Measurements from ENCODE around the gene LAT. TPM values are rescaled to one million over a fixed set of nuclear protein-coding genes. Genes with fewer than 3 reads are reported as not detected.

LAT gene
- total RNA-seq, 1 donor from 2014 or later, result 7.9 TPM

DNA sequence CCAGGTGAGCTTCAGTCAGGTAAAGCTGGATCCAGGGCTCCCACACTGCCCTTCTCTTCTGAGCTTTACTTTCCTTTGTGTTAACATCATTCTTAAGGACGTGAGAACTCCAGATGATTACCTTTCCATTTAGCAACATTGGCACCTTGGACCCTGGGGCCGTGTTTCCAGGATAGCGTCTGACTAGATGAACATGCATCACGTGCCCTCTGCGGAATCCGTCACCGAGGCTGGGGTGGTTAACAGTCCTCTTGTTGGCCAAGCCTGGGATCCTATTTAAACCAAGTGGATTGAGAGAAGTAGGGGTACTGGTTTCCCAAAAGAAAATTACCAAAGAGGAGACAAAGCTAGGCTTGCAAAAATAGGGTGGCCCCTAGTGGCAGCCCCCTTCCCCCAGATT, 3.9 kb upstream of the LAT start:
- H3K36me3 Mint-ChIP-seq, result peaks cover 20% of the 10 kb centered on the region
- no peak overlapping the region for H3K4me3 Mint-ChIP-seq
- no peaks in the 10 kb centered on the region for H3K9me3 Mint-ChIP-seq

GRCh38 chr16:28981517-28981916, 3.3 kb upstream of the LAT start:
- H3K27ac Mint-ChIP-seq, result no peak overlapping the region
- no peak for DNase-seq (ENCODE audit: low spot score in 2 of 2, unreplicated experiment in 2 of 2)
- peaks cover 26% of the 10 kb centered on the region for H3K36me3 Mint-ChIP-seq
- no peak overlapping the region for H3K4me3 Mint-ChIP-seq
- no peaks in the 10 kb centered on the region for H3K9me3 Mint-ChIP-seq
- TF ChIP-seq, protein P1, sequence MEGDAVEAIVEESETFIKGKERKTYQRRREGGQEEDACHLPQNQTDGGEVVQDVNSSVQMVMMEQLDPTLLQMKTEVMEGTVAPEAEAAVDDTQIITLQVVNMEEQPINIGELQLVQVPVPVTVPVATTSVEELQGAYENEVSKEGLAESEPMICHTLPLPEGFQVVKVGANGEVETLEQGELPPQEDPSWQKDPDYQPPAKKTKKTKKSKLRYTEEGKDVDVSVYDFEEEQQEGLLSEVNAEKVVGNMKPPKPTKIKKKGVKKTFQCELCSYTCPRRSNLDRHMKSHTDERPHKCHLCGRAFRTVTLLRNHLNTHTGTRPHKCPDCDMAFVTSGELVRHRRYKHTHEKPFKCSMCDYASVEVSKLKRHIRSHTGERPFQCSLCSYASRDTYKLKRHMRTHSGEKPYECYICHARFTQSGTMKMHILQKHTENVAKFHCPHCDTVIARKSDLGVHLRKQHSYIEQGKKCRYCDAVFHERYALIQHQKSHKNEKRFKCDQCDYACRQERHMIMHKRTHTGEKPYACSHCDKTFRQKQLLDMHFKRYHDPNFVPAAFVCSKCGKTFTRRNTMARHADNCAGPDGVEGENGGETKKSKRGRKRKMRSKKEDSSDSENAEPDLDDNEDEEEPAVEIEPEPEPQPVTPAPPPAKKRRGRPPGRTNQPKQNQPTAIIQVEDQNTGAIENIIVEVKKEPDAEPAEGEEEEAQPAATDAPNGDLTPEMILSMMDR (IDR thresholded peaks at IDR 0.05; ENCODE audit: unreplicated experiment), result peak; percentile 70
- no peaks in the 10 kb centered on the region for H3K4me1 Mint-ChIP-seq
- H3K27me3 Mint-ChIP-seq (ENCODE audit: low read depth), result no peaks in the 10 kb centered on the region

More for the DNA sequence above, 3.9 kb upstream of the LAT start:
- no peaks in the 10 kb centered on the region for H3K4me1 Mint-ChIP-seq
- H3K27ac Mint-ChIP-seq, result no peak overlapping the region
- TF ChIP-seq, protein P1 (IDR thresholded peaks at IDR 0.05; ENCODE audit: unreplicated experiment), result no peak
- no peaks in the 10 kb centered on the region for H3K27me3 Mint-ChIP-seq (ENCODE audit: low read depth)
- no peak for DNase-seq (ENCODE audit: low spot score in 2 of 2, unreplicated experiment in 2 of 2)

DNA sequence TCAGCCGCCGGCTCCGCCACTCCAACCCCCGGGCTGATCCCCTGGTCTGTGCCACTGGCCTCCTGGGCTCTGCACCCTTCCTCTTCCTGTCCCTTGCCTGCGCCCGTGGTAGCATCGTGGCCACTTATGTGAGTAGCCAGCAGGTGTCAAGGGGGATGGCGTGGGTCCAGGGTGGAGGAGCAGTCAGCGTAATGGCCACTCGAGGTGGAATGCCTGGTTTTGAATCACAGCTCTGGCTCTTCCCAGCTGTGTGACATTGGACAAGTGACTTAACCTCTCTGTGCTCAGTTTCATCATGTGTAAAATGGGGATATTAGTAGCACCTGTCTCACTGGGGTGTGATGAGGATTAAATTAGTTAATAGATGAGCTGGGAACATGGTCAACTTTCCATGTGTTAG, 2.4 kb upstream of the LAT start:
- Mint-ChIP-seq H3K27me3 (ENCODE audit: low read depth) (no peaks in the 10 kb centered on the region), H3K36me3 (peaks cover 31% of the 10 kb centered on the region), H3K4me3 (no peak overlapping the region), H3K9me3 (peaks cover 5% of the 10 kb centered on the region), H3K27ac (no peak overlapping the region), H3K4me1 (no peaks in the 10 kb centered on the region)
- TF ChIP-seq, protein P1 (IDR thresholded peaks at IDR 0.05; ENCODE audit: unreplicated experiment), result no peak
- DNase-seq (ENCODE audit: low spot score in 2 of 2, unreplicated experiment in 2 of 2), result no peak

DNA sequence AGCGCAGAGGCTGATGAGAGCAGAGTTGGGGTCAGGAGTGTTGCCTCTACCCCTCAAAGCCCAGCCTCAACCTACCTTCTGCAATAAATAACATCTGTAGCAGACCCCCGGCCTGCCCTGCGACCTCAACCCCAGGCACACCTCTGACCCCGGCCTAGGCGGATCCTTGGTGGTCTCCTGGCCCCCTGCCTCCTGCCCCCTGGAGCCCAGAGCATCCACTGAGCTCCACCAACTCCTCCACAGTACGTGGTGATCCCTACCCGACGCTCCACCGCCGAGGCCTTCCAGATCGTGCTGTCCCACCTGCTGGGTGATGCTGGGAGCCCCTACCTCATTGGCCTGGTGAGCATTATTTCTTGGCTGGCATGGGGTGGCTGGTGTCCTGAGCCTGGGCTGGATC, 1.9 kb upstream of the LAT start:
- Mint-ChIP-seq H3K4me1 (no peaks in the 10 kb centered on the region), H3K9me3 (peaks cover 6% of the 10 kb centered on the region), H3K36me3 (peaks cover 34% of the 10 kb centered on the region), H3K27ac (no peak overlapping the region), H3K4me3 (no peak overlapping the region), H3K27me3 (ENCODE audit: low read depth) (no peaks in the 10 kb centered on the region)
- no peak for DNase-seq (ENCODE audit: low spot score in 2 of 2, unreplicated experiment in 2 of 2)
- TF ChIP-seq, protein P1 (IDR thresholded peaks at IDR 0.05; ENCODE audit: unreplicated experiment), result no peak

DNA sequence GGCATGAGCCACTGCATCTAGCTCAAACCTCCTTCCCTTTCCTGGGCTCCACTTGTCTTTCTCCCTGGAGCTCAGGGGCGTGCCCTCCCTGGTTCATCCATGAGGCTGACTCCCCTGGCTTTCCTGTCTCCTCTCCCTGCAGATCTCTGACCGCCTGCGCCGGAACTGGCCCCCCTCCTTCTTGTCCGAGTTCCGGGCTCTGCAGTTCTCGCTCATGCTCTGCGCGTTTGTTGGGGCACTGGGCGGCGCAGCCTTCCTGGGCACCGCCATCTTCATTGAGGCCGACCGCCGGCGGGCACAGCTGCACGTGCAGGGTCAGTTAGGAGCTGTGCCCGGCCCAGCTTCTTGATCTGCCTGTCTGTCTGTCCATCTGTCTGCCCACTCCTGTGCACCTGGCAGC, 1.2 kb upstream of the LAT start:
- Mint-ChIP-seq H3K36me3 (peaks cover 36% of the 10 kb centered on the region), H3K4me1 (no peaks in the 10 kb centered on the region), H3K27me3 (ENCODE audit: low read depth) (no peaks in the 10 kb centered on the region), H3K27ac (no peak overlapping the region), H3K4me3 (no peak overlapping the region), H3K9me3 (peaks cover 6% of the 10 kb centered on the region)
- TF ChIP-seq, protein P1 (IDR thresholded peaks at IDR 0.05; ENCODE audit: unreplicated experiment), result no peak
- no peak for DNase-seq (ENCODE audit: low spot score in 2 of 2, unreplicated experiment in 2 of 2)

- TF ChIP-seq, protein P1 (IDR thresholded peaks at IDR 0.05; ENCODE audit: unreplicated experiment), result no peak
- H3K27ac Mint-ChIP-seq, result no peak overlapping the region
- H3K27me3 Mint-ChIP-seq (ENCODE audit: low read depth), result no peaks in the 10 kb centered on the region
- DNase-seq (ENCODE audit: low spot score in 2 of 2, unreplicated experiment in 2 of 2), result no peak
- H3K4me3 Mint-ChIP-seq, result no peak overlapping the region
- no peaks in the 10 kb centered on the region for H3K4me1 Mint-ChIP-seq
- peaks cover 6% of the 10 kb centered on the region for H3K9me3 Mint-ChIP-seq
- H3K36me3 Mint-ChIP-seq, result peaks cover 36% of the 10 kb centered on the region
Measured at GRCh38 chr16:28984091-28984490, 761 bp upstream of the LAT start.

Measured in mesothelial cell of epicardium (in vitro differentiated cells).